GM19043 (cell line): ENCODE measurements around the gene MYORG.
"Not testable (repeated sequence)": the region's sequence is repeated elsewhere in the genome, so short reads cannot be mapped to it uniquely, and the experiment has no call there.

Experiments used
- ATAC-seq: cut with Tn5 transposase; IDR thresholded peaks from one replicate; pipeline ENCODE4 v1.9.1; 2021; ENCODE audit warnings: low read depth; ENCODE audit not compliant: unreplicated experiment

Gene MYORG

DNA sequence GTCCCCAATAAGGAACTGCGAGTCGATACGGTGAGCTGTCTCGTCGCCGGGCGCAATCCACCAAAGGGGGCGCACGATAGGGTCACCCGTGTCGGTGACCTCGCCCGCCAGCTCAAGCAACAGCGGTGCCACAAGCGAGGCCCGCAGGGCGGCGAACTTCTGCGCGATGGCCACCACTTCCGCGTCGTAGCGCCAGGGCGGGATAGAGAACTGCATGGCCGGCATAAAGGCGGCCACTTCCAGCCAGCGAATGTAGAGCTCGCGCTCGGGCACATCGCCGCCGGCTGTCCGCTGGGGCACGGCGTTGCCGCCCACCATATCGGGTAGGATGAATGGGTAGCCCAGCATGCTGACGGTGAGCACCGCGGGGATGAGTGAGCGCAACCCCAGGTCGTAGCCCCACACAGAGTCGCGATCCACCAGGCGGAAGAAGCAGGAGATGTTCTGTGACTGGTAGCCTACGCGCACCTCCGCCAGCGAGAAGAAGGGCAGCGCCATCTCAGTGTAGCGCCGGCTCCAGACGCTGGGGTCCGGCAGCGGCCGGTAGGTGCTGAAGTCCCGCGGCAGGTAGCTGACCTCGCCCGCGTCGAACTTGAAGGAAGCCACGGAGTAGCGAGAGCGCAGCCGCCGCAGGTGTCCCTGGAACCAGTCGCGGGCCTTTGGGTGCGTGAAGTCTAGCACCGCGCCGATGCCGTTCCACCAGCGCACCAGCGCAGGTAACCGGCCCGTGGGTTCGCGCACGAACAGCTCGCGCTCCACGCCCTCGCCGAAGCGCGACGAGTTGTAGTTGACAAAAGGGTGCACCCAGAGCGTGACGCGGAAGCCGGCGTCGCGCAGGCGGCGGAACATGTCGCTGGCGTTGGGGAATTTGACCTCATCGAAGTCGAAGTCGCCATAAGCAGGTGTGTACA lies 5.5 kb downstream of the MYORG start:
- no peak for ATAC-seq

DNA sequence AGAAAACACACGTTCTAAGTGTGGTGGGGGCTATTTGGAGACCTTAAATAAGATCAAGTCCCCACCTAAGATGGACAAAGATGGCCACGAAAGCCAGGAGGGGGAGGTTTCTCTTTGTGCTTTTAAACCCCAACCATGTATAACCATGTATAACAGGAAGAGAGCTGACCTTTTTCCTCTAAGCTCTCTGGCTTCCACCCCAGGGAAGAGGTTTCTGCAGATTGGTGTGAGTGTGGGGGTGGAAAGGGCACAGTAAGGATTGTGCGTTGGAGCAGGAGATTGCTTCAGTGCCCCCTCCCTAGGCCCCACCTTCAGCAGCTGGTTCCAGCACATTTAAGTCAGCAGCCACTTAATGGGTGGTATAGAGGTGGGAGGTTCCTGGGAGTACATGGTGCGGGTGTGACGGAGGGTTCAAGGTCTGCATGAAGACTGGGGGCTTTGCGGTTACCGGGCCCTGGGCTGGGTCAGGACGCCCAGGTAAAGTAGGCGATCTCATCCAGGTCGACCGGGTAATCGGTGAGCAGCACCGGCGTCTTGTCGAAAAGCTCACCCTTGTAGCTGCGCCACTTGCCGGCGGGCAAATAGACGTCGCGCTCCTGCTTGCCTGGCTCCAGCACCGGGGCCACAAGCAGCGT lies 6.2 kb downstream of the MYORG start:
- no peak for ATAC-seq

DNA sequence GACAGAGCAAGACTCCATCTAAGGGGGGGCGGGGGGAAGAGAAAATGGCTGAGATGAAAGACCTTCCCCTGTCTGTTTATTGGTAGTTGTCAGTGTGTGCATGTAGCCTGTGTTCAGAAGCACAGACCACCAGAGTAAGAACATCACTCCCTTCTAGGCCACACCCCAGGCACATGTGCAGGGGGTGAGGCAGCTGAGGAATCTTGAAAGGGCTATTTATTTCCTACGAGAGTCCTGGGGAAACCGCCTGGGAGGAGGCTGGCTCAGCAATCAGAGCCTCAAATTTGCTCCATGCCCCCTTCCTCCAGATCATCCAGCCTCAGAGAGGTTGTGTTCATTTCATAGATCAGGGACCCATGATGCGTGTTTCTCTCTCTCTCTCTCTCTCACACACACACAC lies 7.1 kb downstream of the MYORG start:
- ATAC-seq = no peak

DNA sequence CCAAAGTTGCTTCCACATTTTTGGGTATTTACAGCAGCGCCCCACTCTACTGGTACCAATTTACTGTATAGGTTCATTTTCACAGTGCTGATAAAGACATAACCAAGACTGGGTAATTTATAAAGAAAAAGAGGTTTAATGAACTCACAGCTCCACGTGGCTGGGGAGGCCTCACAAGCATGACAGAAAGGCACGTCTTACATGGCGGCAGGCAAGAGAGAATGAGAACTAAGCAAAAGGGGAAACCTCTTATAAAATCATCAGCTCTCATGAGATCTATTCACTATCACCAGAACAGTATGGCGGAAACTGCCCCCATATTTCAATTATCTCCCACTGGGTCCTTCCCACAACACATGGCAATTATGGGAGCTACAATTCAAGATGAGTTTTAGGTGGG lies 7.9 kb downstream of the MYORG start:
- ATAC-seq = not testable (repeated sequence)

DNA sequence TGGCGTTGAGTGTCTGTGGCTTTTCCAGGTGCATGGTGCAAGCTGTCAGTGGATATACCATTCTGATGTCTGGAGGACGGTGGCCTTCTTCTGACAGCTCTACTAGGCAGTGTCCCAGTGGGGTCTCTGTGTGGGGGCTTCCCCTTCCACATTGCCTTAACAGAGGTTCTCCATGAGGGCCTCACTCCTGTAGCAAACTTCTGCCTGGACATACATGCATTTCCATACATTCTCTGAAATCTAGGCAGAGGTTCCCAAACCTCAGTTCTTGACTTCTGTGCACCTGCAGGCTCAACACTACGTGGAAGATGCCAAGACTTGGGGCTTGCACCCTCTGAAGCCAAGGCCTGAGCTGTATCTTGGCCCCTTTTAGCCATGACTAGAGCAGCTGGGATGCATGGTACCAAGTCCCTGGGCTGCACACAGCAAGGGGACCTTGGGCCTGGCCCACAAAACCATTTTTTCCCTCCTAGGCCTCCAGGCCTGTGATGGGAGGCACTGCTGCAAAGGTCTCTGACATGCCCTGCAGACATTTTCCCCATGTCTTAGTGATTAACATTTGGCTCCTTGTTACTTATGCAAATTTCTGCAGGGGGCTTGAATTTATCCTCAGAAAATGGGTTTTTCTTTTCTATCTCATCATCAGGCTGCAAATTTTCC lies 8.8 kb downstream of the MYORG start:
- ATAC-seq = not testable (repeated sequence)

DNA sequence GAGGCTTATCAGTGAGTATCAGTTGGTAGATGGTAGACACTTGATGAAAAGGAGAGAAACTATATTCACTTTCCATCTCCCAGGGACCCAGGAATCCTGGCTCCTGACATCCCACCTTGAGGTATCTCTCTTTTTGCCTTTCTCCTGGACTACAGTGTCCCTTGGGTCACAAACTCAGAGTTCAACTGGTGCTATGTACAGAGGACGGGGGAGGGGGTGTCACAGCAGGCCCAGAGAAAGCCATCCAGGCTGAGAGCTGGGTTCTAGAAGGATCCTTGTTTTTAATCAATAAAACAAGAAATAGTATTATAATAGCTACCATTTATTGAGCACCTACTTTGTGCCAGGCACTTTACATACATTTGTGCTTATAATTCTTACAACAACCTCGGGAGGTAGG lies 10.3 kb downstream of the MYORG start:
- no peak for ATAC-seq

DNA sequence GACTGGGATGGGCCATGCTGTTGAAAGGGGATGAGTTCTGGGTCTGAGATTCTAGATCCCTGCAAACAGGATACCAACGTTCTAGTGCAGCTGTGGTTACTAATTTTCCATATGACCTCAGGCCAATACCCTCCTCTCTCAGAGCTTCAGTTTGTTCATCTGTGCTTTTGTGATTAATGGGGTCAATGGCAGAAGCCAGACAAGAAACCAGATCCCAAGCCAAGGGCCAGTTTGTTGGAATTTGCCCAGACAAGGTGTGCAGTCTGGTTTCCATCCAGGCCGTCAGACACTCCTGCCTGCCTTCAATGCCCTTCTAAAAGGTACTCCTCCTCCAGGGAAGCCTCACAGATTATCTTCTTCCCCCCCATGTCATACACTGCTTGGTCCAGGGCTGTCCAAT lies 11.4 kb downstream of the MYORG start:
- no peak for ATAC-seq

DNA sequence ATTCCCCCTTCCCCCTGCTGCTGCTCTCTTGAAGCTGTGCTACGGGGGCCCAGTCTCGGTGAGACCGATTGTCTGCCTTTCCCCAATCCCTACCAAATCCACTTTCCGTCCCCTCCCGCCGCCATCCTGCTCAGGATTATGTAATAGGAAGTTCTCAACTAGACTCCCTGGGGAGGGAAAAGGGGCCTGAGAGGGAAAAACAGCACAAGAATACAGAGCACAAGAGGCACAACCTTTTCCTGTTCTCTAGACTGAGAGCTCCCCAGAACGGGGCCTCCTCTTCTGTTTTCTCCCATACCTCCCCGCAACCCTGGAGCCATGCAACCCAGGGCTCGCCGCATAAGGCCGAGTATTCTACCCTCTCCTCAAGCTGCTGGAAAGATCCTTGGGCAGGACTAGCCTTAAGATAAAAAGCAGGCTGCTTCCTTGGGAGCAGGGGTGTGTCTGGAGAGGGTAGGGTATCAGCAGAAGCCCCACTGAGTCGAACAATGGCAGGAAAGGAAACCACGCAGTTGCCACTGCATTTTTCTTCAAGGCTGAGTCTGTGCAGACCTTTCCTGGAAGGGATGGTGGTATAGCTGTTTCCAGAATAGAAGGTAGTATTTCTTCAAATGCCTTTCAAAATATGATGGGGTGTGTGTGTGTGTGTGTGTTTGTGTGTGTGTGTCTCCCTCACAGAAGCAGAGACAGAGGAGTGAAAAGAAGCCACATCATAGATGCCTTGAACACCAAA lies 12.9 kb downstream of the MYORG start:
- ATAC-seq = no peak

DNA sequence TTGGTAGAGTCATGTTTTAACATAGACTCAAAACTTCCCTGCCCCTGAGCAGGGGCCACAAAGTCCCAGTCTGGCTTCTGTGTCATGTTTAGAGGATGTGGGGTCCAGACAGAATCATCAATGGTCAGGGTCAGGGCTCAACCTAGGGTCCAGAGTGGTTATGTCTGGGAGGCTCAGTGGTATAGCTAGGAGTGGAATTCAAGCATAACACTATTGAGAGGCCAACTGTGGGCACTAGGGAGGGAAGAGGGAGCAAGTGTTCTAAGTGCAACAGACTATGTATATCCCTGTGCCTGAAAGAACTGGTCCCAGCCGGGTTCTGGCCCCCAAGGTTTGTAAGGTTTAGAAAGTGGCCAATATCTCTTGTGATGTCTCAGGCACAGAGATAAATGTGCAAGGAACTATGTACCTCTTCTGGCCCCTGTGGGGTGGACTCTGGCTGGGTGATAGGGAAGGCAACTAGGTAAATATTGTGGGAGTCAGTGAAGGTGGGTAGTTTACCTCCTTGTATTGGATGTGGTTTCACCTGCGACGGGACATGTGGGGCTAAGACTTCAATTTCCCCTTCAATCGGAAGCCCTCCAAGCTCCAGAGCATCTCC lies 14.0 kb downstream of the MYORG start:
- no peak for ATAC-seq

DNA sequence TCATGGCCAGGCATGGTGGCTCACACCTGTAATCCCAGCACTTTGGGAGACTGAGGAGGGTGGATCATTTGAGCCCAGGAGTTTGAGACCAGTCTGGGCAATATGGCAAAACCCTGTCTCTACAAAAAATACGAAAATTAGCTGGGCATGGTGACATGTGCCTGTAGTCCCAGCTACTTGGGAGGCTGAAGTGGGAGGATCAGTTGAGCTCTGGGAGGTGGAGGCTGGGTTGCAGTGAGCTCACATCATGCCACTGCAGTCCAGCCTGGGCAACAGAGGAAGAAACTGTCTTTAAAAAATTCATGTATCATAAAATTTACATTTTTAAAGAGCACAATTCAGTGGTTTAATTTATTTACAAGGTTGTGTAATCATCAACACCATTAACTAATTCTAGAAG lies 23.7 kb downstream of the MYORG start:
- ATAC-seq = not testable (repeated sequence)

DNA sequence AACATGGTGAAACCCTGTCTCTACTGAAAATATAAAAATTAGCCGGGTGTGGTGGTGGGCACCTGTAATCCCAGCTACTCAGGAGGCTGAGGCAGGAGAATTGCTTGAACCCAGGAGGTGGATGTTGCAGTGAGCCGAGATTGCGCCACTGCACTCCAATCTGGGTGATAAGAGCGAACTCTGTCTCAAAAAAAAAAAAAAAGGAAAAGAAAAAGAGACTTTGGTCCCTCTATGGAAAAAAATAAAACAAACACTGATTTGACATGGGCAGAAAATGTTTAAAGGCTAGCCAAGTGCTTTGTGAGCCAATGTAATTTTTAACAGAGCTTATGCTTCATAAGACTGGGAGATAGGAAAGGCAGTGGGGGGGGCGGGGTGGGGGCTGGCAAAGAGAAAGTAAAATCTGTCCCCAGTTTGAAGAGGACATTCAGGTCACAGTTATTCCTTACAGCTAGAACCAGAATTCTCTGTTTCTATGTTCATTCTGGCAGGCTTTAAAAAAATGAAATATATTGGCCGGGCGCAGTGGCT lies 24.5 kb downstream of the MYORG start:
- not testable (repeated sequence) for ATAC-seq

DNA sequence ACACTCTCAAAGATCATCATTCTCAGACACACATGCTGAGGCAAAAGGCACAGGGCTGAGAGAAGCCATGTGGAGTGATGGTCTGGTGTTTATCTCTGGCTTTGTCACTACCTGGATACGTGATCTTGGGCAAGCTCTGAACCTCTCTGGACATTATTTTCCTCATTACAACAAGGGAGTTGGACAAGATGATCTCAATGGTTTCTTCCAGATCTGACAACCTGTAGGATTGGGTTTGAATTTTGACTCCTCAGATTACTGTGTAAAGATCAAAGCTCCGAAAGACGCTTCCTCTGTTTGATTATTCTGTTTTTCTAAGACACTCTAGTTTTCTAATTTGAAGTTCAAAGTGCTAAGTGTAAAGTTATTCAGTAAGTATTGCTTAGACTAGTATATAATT lies 27.4 kb downstream of the MYORG start:
- no peak for ATAC-seq

DNA sequence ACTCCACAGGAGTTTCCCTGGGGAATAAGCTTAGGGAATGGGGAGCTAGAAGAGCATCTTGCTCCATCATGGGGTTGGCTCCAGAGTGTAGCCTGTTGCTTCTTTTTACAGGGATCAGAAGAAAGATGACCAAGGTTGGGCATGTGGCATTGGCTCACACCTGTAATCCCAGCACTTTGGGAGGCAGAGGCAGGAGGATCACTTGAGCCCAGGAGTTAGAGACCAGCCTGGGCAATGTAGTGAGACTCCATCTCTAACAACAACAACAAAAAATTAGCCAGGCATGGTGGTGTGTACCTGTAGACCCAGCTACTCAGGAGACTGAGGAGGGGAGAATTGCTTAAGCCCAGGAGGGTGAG lies 28.9 kb downstream of the MYORG start:
- ATAC-seq = no peak

DNA sequence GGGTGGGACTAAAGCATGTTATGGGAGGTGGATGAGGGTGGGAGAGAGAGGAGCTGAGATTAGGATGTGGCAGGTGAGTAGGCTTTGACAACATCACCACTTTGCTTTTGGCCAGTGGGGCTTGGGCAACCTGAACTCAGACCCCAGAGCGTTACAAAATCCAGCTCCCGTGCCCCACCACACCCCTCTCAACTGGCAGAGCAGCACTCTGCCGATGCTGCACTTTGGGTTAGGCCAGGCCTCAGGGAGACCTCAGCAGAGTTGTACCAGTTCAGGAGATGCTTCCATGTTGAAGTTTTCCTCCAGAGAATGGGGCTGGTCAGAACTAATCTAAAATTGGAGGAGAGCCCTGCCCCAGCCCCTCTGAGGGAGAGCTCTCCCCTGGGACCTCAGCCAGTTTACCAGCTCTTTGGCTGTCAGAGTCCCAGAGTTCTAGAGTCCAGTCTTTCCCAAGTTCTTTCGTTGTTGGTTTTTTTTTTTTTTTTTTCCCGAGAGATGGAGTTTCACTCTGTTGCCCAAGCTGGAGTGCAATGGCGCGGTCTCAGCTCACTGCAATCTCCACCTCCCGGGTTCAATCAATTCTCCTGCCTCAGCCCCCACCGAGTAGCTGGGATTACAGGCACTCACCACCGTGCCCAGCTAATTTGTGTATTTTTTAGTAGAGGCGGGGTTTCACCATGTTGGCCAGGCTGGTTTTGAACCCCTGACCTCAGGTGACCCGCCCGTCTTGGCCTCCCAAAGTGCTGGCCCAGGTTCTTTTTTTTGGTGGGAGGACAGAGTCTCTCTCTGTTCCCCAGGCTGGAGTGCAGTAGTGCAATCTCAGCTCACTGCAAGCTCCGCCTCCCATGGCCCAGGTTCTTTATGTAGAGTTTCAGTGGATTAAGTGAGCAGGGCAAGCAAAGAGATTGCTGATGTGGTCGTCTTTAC lies 29.6 kb downstream of the MYORG start:
- ATAC-seq = no peak

DNA sequence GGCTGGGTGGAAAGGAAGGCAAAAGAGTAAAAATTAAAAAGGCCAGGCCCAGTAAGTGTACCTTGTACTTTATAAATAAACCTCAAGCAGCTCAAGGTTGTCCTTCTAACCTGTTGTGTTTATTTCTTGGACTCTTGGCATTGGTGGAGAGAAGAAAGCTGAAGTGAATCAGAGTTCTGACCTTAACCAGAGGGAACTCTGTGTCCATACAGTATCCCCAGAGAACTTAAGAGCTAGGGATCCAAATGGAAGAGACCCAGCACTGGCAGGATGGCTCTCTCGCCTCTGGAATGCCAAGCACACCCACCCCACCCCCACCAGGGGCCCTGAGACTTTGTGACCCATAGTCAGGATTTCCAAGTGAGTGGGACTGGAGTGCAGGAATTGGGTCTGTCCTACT lies 33.1 kb downstream of the MYORG start:
- ATAC-seq = no peak

DNA sequence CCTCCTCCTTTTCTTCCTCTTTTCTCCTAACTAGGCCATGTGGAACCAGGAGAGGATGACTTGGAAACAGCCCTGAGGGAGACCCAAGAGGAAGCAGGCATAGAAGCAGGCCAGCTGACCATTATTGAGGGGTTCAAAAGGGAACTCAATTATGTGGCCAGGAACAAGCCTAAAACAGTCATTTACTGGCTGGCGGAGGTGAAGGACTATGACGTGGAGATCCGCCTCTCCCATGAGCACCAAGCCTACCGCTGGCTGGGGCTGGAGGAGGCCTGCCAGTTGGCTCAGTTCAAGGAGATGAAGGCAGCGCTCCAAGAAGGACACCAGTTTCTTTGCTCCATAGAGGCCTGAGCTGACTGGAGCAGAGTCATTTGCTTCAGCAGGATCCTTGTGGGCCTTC lies 33.6 kb downstream of the MYORG start:
- no peak for ATAC-seq

DNA sequence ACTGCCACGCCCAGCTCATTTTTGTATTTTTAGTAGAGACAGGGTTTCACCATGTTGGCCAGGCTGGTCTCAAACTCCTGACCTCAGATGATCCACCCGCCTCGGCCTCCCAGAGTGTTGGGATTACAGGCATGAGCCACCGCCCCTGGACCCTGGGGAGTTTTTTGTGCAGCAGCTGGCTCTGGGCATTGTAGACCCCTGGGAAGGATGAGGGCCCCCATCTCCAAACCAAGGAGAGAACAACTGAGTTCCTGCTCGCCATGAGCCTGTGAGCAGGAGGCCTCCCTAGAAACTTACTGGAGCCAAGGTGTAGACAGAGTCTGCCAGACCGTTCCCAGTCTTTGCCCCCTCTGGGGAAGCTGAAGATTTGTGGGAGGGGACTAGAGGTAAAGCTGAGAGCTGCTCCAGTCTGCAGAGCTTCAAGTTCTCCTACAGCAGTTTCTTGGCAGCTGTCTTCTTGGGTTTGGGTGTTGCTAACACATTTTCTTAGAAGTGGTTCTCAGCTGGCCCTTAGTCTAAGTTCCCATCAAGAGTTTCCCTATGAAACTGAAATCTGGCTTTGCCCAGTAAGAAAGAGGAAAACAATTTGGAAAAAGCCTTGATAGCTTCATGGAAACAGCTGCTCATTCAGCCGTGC lies 34.9 kb downstream of the MYORG start:
- no peak for ATAC-seq

DNA sequence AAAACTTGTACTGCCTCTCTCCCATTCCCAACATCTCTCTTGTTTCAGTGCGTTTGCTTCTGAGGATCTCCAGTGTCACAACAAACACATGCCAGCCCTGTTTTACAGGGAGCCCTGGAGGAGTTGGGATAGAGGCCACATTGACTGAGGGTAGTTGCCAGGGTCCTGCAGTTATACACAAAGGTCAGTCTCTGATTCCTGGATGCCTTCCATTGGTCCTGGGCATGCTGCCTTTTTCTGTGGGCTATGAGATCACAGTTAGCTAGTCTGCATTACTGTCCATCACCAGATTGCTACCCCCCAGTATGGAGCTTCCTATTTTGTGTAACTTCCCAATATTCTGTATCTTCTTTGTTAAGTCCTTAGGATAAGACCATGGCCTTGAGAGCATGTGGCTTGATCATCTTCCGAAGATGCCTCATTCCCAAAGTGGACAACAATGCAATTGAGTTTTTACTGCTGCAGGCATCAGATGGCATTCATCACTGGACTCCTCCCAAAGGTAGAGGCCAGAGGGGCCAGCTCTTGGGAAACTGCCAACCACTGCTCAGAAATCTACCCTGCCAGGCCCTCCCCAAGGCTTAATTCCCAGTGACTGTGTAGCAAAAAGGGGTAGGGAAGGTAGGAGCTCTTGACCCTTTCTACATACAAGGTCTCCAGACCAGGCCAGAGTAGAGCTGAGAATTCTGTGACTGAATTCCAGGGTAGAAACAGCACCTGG lies 37.9 kb downstream of the MYORG start:
- ATAC-seq = no peak
